H1 (cell line): Measurements from ENCODE around the gene TPD52L2. TPM values are rescaled to one million over a fixed set of nuclear protein-coding genes. Genes with fewer than 3 reads are reported as not detected.

Source experiments
- CREB1 ChIP-seq: IDR thresholded peaks from 2 replicates; pipeline ENCODE4 v1.6.1; 2012; ENCODE audit warnings: inconsistent platforms
- KDM4A ChIP-seq: IDR thresholded peaks from one replicate; pipeline ENCODE4 v1.7.1; 2012; ENCODE audit warnings: low read depth, mild to moderate bottlenecking, moderate library complexity, low read length, inconsistent platforms; ENCODE audit not compliant: severe bottlenecking
- MAX ChIP-seq: IDR thresholded peaks from 2 replicates; pipeline ENCODE4 v1.6.1; 2012; ENCODE audit warnings: inconsistent platforms
- SP1 ChIP-seq: IDR thresholded peaks from 2 replicates; pipeline ENCODE4 v1.6.1; 2011; ENCODE audit warnings: low read depth, low read length
- TBP ChIP-seq: IDR thresholded peaks from 2 replicates; pipeline ENCODE4 v1.6.1; 2011; ENCODE audit warnings: low read depth, low read length, improper control_type of control experiment
- TEAD4 ChIP-seq: IDR thresholded peaks from 2 replicates; pipeline ENCODE4 v1.6.1; 2012; ENCODE audit warnings: low read depth, low read length, inconsistent platforms, mixed read lengths
- polyA plus RNA-seq, 7 experiments: library from polyadenylated mRNA; depleted of rRNA in 3 of 7; stranded (reverse) in 5 of 7; unstranded in 2 of 7; fragments of >200 nt in 5 of 7; fragments of 200-250 nt in 2 of 7; gene quantifications; 1 replicate in 5 of 7; 2 replicates in 1 of 7; 4 replicates in 1 of 7; pipeline versions ENCODE4 v1.2.1 to v1.2.3, GENCODE V29; 2011 to 2013; ENCODE audit warnings: missing spikeins in 2 of 7, mixed read lengths in 2 of 7
- total RNA-seq: library from RNA; stranded (reverse); fragmentation: NEBNext Ultra II Directional; extraction: Animal tissue kit (Norgen Biotek cat#: 25700); gene quantifications from 2 replicates; pipeline ENCODE4 v1.2.1, GENCODE V29; 2021

Gene TPD52L2
- total and polyA plus RNA-seq, 2 of the 8 experiments (the other 6 are each of a cell fraction or from before 2014, with no cell fraction given): 77.1 to 80.2 TPM

GRCh38 chr20:63843778-63844177 is 21.3 kb upstream of the TPD52L2 start (continued):
- TF ChIP-seq SP1: no peak
- no peak for TF ChIP-seq CREB1
- TF ChIP-seq TBP: no peak
- TF ChIP-seq KDM4A: no peak
- TF ChIP-seq TEAD4: no peak
- no peak for TF ChIP-seq MAX
